Measurements from ENCODE around the gene NBEA.

- TF ChIP-seq, protein P1, sequence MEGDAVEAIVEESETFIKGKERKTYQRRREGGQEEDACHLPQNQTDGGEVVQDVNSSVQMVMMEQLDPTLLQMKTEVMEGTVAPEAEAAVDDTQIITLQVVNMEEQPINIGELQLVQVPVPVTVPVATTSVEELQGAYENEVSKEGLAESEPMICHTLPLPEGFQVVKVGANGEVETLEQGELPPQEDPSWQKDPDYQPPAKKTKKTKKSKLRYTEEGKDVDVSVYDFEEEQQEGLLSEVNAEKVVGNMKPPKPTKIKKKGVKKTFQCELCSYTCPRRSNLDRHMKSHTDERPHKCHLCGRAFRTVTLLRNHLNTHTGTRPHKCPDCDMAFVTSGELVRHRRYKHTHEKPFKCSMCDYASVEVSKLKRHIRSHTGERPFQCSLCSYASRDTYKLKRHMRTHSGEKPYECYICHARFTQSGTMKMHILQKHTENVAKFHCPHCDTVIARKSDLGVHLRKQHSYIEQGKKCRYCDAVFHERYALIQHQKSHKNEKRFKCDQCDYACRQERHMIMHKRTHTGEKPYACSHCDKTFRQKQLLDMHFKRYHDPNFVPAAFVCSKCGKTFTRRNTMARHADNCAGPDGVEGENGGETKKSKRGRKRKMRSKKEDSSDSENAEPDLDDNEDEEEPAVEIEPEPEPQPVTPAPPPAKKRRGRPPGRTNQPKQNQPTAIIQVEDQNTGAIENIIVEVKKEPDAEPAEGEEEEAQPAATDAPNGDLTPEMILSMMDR (IDR thresholded peaks at IDR 0.05), result no peak
- TF ChIP-seq POLR2A (IDR thresholded peaks at IDR 0.05), result no peak
Measured at GRCh38 chr13:35594096-35594495, 652.0 kb downstream of the NBEA start.

All from heart left ventricle (tissue), 13 donors.